ENCODE results near the gene NRXN3. TPM values are rescaled to one million over a fixed set of nuclear protein-coding genes. Genes with fewer than 3 reads are reported as not detected.

The NRXN3 gene
- polyA plus RNA-seq, 1 donor from 2014 or later = 110 TPM

DNA sequence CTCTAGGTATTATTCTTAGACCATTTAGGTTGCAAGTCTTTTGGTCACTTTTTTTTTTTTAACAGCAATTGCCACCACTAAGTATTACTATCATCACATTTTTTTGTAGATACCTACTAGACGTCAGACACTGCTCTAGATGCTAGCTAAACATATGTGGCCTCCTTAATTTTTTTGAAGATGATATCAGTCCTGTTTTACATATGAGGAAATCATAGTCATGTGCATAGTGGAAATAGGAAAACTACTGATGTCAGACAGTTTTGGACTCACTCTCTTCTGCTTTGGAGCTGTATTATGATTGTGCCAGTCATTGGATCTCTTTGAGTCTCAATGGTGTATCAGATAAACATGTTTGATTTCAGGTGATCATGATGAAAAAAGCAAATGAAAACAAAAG, 1736.8 kb downstream of the NRXN3 start:
- no peaks in the 10 kb centered on the region for H3K36me3 ChIP-seq (ENCODE audit: insufficient read depth, low read length)
- H4K20me1 ChIP-seq (ENCODE audit: insufficient read depth) = no peaks in the 10 kb centered on the region
- H3K4me2 ChIP-seq (ENCODE audit: low read length) = no peak overlapping the region
- no peaks in the 10 kb centered on the region for H3K27me3 ChIP-seq (ENCODE audit: insufficient read depth, low read depth, low read length)
- no peak overlapping the region for H3K4me3 ChIP-seq (ENCODE audit: low read length)
- no peaks in the 10 kb centered on the region for H3K9me3 ChIP-seq (ENCODE audit: low read length)
- no peak for TF ChIP-seq RAD21 (conservative IDR thresholded peaks at IDR 0.05)
- TF ChIP-seq SMC3 (conservative IDR thresholded peaks at IDR 0.05; ENCODE audit: poor library complexity) = no peak
- TF ChIP-seq EZH2 (IDR thresholded peaks at IDR 0.05; ENCODE audit: borderline replicate concordance, insufficient read depth, low read length, poor library complexity, severe bottlenecking) = no peak
- TF ChIP-seq TAF1 (IDR thresholded peaks at IDR 0.05; ENCODE audit: low read depth) = no peak
- no peak overlapping the region for H3K9ac ChIP-seq (ENCODE audit: low read length)
- no peak overlapping the region for H3K27ac ChIP-seq (ENCODE audit: low read length)
- no peak overlapping the region for H2AFZ ChIP-seq (ENCODE audit: low read depth, low read length)
- no peaks in the 10 kb centered on the region for H3K9me2 ChIP-seq (ENCODE audit: insufficient read depth, low read length)
- no peaks in the 10 kb centered on the region for H3K79me2 ChIP-seq (replicated peaks; ENCODE audit: insufficient read depth, low read length)
- H3F3A ChIP-seq (ENCODE audit: insufficient read depth, low read length, poor library complexity, severe bottlenecking) = no peaks in the 10 kb centered on the region

DNA sequence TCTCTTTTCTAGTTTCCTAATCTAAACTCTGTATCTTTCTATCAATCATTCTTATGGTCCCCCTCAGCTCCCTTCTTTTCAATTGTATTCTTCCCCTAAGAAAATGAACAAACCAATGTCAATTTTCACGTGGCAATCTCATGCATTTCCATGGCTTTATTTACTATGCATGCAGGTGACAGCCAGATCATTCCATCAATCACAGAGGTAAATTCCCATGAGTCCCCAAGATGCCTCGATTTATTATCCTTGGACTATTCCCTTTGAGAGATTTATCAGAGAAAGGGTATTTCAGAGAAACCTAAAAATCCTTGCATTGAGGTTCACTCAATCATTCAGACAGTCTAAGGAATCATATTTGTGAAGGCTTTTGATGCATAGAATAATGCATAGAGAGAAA, 1739.9 kb downstream of the NRXN3 start:
- H4K20me1 ChIP-seq (ENCODE audit: insufficient read depth) = no peaks in the 10 kb centered on the region
- no peaks in the 10 kb centered on the region for H3K9me3 ChIP-seq (ENCODE audit: low read length)
- TF ChIP-seq EZH2 (IDR thresholded peaks at IDR 0.05; ENCODE audit: borderline replicate concordance, insufficient read depth, low read length, poor library complexity, severe bottlenecking) = no peak
- TF ChIP-seq RAD21 (conservative IDR thresholded peaks at IDR 0.05) = peak; percentile 8
- TF ChIP-seq SMC3 (conservative IDR thresholded peaks at IDR 0.05; ENCODE audit: poor library complexity) = no peak
- TF ChIP-seq, protein P1, sequence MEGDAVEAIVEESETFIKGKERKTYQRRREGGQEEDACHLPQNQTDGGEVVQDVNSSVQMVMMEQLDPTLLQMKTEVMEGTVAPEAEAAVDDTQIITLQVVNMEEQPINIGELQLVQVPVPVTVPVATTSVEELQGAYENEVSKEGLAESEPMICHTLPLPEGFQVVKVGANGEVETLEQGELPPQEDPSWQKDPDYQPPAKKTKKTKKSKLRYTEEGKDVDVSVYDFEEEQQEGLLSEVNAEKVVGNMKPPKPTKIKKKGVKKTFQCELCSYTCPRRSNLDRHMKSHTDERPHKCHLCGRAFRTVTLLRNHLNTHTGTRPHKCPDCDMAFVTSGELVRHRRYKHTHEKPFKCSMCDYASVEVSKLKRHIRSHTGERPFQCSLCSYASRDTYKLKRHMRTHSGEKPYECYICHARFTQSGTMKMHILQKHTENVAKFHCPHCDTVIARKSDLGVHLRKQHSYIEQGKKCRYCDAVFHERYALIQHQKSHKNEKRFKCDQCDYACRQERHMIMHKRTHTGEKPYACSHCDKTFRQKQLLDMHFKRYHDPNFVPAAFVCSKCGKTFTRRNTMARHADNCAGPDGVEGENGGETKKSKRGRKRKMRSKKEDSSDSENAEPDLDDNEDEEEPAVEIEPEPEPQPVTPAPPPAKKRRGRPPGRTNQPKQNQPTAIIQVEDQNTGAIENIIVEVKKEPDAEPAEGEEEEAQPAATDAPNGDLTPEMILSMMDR (IDR thresholded peaks at IDR 0.05; ENCODE audit: poor library complexity, severe bottlenecking) = no peak
- peak; percentile 93 for TF ChIP-seq EP300 (conservative IDR thresholded peaks at IDR 0.05; ENCODE audit: poor library complexity, severe bottlenecking)
- TF ChIP-seq POLR2AphosphoS5 (IDR thresholded peaks at IDR 0.05) = peak; percentile 77
- TF ChIP-seq, protein P2, sequence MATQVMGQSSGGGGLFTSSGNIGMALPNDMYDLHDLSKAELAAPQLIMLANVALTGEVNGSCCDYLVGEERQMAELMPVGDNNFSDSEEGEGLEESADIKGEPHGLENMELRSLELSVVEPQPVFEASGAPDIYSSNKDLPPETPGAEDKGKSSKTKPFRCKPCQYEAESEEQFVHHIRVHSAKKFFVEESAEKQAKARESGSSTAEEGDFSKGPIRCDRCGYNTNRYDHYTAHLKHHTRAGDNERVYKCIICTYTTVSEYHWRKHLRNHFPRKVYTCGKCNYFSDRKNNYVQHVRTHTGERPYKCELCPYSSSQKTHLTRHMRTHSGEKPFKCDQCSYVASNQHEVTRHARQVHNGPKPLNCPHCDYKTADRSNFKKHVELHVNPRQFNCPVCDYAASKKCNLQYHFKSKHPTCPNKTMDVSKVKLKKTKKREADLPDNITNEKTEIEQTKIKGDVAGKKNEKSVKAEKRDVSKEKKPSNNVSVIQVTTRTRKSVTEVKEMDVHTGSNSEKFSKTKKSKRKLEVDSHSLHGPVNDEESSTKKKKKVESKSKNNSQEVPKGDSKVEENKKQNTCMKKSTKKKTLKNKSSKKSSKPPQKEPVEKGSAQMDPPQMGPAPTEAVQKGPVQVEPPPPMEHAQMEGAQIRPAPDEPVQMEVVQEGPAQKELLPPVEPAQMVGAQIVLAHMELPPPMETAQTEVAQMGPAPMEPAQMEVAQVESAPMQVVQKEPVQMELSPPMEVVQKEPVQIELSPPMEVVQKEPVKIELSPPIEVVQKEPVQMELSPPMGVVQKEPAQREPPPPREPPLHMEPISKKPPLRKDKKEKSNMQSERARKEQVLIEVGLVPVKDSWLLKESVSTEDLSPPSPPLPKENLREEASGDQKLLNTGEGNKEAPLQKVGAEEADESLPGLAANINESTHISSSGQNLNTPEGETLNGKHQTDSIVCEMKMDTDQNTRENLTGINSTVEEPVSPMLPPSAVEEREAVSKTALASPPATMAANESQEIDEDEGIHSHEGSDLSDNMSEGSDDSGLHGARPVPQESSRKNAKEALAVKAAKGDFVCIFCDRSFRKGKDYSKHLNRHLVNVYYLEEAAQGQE (IDR thresholded peaks at IDR 0.05; ENCODE audit: borderline replicate concordance) = peak; percentile 33
- TF ChIP-seq MXI1 (conservative IDR thresholded peaks at IDR 0.05; ENCODE audit: poor library complexity, severe bottlenecking) = peak; percentile 27
- no peaks in the 10 kb centered on the region for H3K9me2 ChIP-seq (ENCODE audit: insufficient read depth, low read length)
- no peak overlapping the region for H3K4me2 ChIP-seq (ENCODE audit: low read length)
- no peaks in the 10 kb centered on the region for H3K79me2 ChIP-seq (replicated peaks; ENCODE audit: insufficient read depth, low read length)
- H3K36me3 ChIP-seq (ENCODE audit: insufficient read depth, low read length) = no peaks in the 10 kb centered on the region
- H3K27me3 ChIP-seq (ENCODE audit: insufficient read depth, low read depth, low read length) = no peaks in the 10 kb centered on the region
- H3K4me3 ChIP-seq (ENCODE audit: low read length) = peak overlapping the region; percentile 4
- H3F3A ChIP-seq (ENCODE audit: insufficient read depth, low read length, poor library complexity, severe bottlenecking) = no peaks in the 10 kb centered on the region
- H2AFZ ChIP-seq (ENCODE audit: low read depth, low read length) = no peak overlapping the region
- H3K9ac ChIP-seq (ENCODE audit: low read length) = no peak overlapping the region
- peak overlapping the region; percentile 67 for H3K27ac ChIP-seq (ENCODE audit: low read length)
